Measurements from ENCODE around the gene ABHD8.

DNA sequence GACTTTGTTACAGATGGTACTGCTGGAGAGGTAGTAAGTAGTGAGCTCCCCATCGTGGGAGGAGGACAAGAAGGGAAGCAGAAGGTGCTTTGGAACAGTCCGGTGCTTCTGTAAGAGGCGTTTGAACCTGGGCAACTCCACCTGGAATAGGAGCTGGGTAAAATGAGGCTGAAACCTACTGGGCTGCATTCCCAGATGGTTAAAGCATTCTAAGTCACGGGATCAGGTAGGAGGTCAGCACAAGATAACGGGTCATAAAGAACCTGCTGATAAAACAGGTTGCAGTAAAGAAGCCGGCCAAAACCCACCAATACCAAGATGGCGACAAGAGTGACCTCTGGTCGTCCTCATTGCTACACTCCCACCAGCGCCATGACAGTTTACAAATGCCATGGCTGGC is 16.5 kb downstream of the ABHD8 start:
- no peak for TF ChIP-seq GATA2 (IDR thresholded peaks at IDR 0.05; ENCODE audit: low read depth, low read length)
- no peak for TF ChIP-seq GATA3 (IDR thresholded peaks at IDR 0.05; ENCODE audit: low read depth, low read length)

Measured in SH-SY5Y (cell line).